Liver (tissue), 9 donors: ENCODE measurements around the gene DHRS7. TPM values are rescaled to one million over a fixed set of nuclear protein-coding genes. Genes with fewer than 3 reads are reported as not detected.

Source experiments
- DNase-seq: peaks from one replicate; pipeline ENCODE4 v3.0.0-alpha.2; 2017; ENCODE audit warnings: low spot score
- H3K27ac ChIP-seq, 2 donors: one replicate each; pipeline ENCODE4 v1.7.0; 2013; ENCODE audit warnings: inconsistent platforms in 2 of 2, low read length in 2 of 2, control low read depth in 1 of 2, low read depth in 1 of 2, mild to moderate bottlenecking in 1 of 2
- H3K27me3 ChIP-seq, 4 donors: one replicate each; pipeline versions ENCODE4 v1.6.1 to v1.7.0; 2013; ENCODE audit warnings: low read length in 3 of 4, inconsistent platforms in 1 of 4, mild to moderate bottlenecking in 1 of 4, moderate library complexity in 1 of 4; ENCODE audit not compliant: control insufficient read depth in 4 of 4, insufficient read depth in 4 of 4
- H3K36me3 ChIP-seq, 4 donors: one replicate each; pipeline versions ENCODE4 v1.6.1 to v1.7.0; 2013; ENCODE audit warnings: low read length in 3 of 4, mild to moderate bottlenecking in 3 of 4, low read depth in 1 of 4, moderate library complexity in 1 of 4; ENCODE audit not compliant: control insufficient read depth in 4 of 4, insufficient read depth in 3 of 4
- H3K4me1 ChIP-seq, 4 donors: one replicate each; pipeline versions ENCODE4 v1.6.1 to v1.7.0; 2013; ENCODE audit warnings: low read length in 3 of 4, mild to moderate bottlenecking in 3 of 4, moderate library complexity in 1 of 4; ENCODE audit not compliant: control insufficient read depth in 4 of 4, insufficient read depth in 4 of 4
- H3K4me3 ChIP-seq, 3 donors: one replicate each; pipeline versions ENCODE4 v1.6.1 to v1.7.0; 2013; ENCODE audit warnings: low read length in 3 of 3, control low read depth in 1 of 3, low read depth in 1 of 3, mild to moderate bottlenecking in 1 of 3
- H3K9ac ChIP-seq, 2 donors: one replicate each; pipeline ENCODE4 v1.7.0; 2013; ENCODE audit warnings: low read length in 2 of 2, mild to moderate bottlenecking in 2 of 2, moderate library complexity in 2 of 2, control low read depth in 1 of 2, low read depth in 1 of 2
- H3K9me3 ChIP-seq, 4 donors: one replicate each; pipeline versions ENCODE4 v1.6.1 to v1.7.0; 2013; ENCODE audit warnings: low read length in 3 of 4; ENCODE audit not compliant: control insufficient read depth in 4 of 4
- EGR1 ChIP-seq, 2 donors: IDR thresholded peaks; 2 replicates each; pipeline ENCODE4 v1.6.1; 2016 to 2018; ENCODE audit warnings: antibody characterized with exemption in 2 of 2, low read depth in 2 of 2
- FOXA1 ChIP-seq: IDR thresholded peaks from 2 replicates; pipeline ENCODE4 v1.6.1; 2016; ENCODE audit warnings: antibody characterized with exemption
- FOXA2 ChIP-seq: IDR thresholded peaks from 2 replicates; pipeline ENCODE4 v1.6.1; 2016; ENCODE audit warnings: antibody characterized with exemption
- GABPA ChIP-seq, 2 donors: IDR thresholded peaks in 1 of 2; conservative IDR thresholded peaks in 1 of 2; 2 replicates each; pipeline ENCODE4 v1.6.1; 2016; ENCODE audit warnings: antibody characterized with exemption in 2 of 2, mild to moderate bottlenecking in 1 of 2, moderate library complexity in 1 of 2
- HNF4A ChIP-seq, 2 donors: conservative IDR thresholded peaks; 2 replicates each; pipeline ENCODE4 v1.6.1; 2016; ENCODE audit warnings: antibody characterized with exemption in 2 of 2, mild to moderate bottlenecking in 2 of 2
- JUND ChIP-seq, 2 donors: IDR thresholded peaks; 2 replicates each; pipeline ENCODE4 v1.6.1; 2016; ENCODE audit warnings: antibody characterized with exemption in 2 of 2
- NR2F2 ChIP-seq: IDR thresholded peaks from 2 replicates; pipeline ENCODE4 v1.6.1; 2016; ENCODE audit warnings: antibody characterized with exemption
- RAD21 ChIP-seq, 2 donors: IDR thresholded peaks; 2 replicates each; pipeline ENCODE4 v1.6.1; 2016; ENCODE audit warnings: antibody characterized with exemption in 2 of 2, mild to moderate bottlenecking in 2 of 2
- RXRA ChIP-seq, 2 donors: IDR thresholded peaks; 2 replicates each; pipeline ENCODE4 v1.6.1; 2017 to 2018; ENCODE audit warnings: antibody characterized with exemption in 2 of 2, mild to moderate bottlenecking in 1 of 2
- SP1 ChIP-seq: IDR thresholded peaks from 2 replicates; pipeline ENCODE4 v1.6.1; 2018; ENCODE audit warnings: antibody characterized with exemption, mild to moderate bottlenecking
- TAF1 ChIP-seq: conservative IDR thresholded peaks from 2 replicates; pipeline ENCODE4 v1.6.1; 2016; ENCODE audit warnings: antibody characterized with exemption, mild to moderate bottlenecking
- YY1 ChIP-seq: IDR thresholded peaks from 2 replicates; pipeline ENCODE4 v1.6.1; 2016; ENCODE audit warnings: antibody characterized with exemption, mild to moderate bottlenecking
- WGBS: extraction: QIAGEN DNeasy Blood & Tissue Kit; methylation state at CpG from one replicate; pipeline ENCODE4 v1.1.7; 2013; 5-methylcytosine and 5-hydroxymethylcytosine counted together
- polyA plus RNA-seq, 2 donors: library from polyadenylated mRNA; stranded (reverse) in 1 of 2; unstranded in 1 of 2; fragments of 200-250 nt in 1 of 2; fragments of >200 nt in 1 of 2; fragmentation: Nextera tagmentation in 1 of 2; extraction: Ambion mirVana in 1 of 2; gene quantifications; one replicate each; pipeline versions ENCODE4 v1.2.1 to v1.2.3, GENCODE V29; 2013 to 2015
- total RNA-seq, 2 donors: library from RNA; depleted of rRNA; stranded (reverse); fragments of >200 nt; gene quantifications; one replicate each; pipeline ENCODE4 v1.2.3, GENCODE V29; 2014
- TF ChIP-seq, protein P1 (sequence below): fragments of 150-350 bp; IDR thresholded peaks from 2 replicates; pipeline ENCODE4 v1.5.1; 2017; ENCODE audit warnings: improper control_type of control experiment, low read depth, low read length; ENCODE audit not compliant: missing input control
- TF ChIP-seq, protein P2 (sequence below): IDR thresholded peaks from 2 replicates; pipeline ENCODE4 v1.6.1; 2016; ENCODE audit warnings: antibody characterized with exemption, mild to moderate bottlenecking
- TF ChIP-seq, protein P3 (sequence below): IDR thresholded peaks from 2 replicates; pipeline ENCODE4 v1.6.1; 2016; ENCODE audit warnings: antibody characterized with exemption
- donor health status: healthy.
- donor health status: healthy.
- donor health status: healthy.
- donor health status: healthy.
- donor health status: healthy.

Gene DHRS7
- total and polyA plus RNA-seq, 4 donors, result 42.1 to 180 (median 80.3) TPM

DNA sequence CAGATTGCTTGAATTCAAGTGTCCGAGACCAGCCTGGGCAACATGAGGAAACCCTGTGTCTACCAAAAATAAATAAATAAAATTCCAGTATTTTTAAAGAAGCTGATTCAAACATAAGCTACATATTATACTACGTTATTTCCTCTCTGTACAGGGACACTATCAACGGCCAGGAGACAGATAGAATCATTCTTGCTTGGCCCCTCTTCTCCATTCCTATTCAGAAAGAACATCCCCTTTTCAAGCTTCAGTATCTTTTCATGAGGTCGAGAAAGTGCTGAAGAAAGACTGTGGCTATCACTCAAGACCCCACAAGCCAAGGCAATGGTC lies 314 bp upstream of the DHRS7 start:
- Histone ChIP-seq H3K9ac (peak overlapping the region in 1 of 2 donors; percentile 86), H3K9me3 (no peaks in the 10 kb centered on the region), H3K27me3 (no peaks in the 10 kb centered on the region), H3K4me1 (peaks cover 5 to 19% (median 10%) of the 10 kb centered on the region in 4 donors), H3K4me3 (peak overlapping the region in 2 of 3 donors; percentile 67 to 81), H3K36me3 (no peaks in the 10 kb centered on the region), H3K27ac (peak overlapping the region; percentile 43 to 60)
- WGBS, result 4% methylated on average over 4 of the region's 4 CpGs
- DNase-seq, result no peak
- TF ChIP-seq EGR1 (IDR thresholded peaks at IDR 0.05; ENCODE audit: low read depth in 2 of 2) (no peak), SP1 (no peak), JUND (IDR thresholded peaks at IDR 0.05) (no peak)

DNA sequence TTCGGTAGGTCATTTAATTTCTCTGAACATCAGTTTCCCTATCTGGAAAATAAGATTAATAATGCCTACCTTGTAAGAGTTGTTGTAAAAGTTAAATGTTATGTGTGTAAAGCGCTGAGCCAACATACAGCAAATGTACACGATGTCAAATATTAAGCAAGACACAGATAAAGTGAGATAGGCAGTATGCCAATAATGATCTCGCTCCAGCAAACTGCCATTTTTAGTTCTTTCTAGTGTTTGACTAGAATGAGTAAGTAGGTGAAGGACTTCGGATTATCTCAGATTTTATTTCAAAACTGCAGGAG lies 840 bp downstream of the DHRS7 start:
- H3K27ac ChIP-seq, result peak overlapping the region; percentile 60 to 66
- peak overlapping the region; percentile 58 to 81 (median 67) for H3K4me3 ChIP-seq
- no peak for DNase-seq
- no peaks in the 10 kb centered on the region for H3K36me3 ChIP-seq
- peaks cover 5 to 19% (median 10%) of the 10 kb centered on the region in 4 donors for H3K4me1 ChIP-seq
- H3K9ac ChIP-seq, result peak overlapping the region; percentile 85 to 88
- WGBS, result 8% methylated on average over 5 of the region's 5 CpGs
- no peaks in the 10 kb centered on the region for H3K9me3 ChIP-seq
- TF ChIP-seq GABPA (IDR thresholded peaks at IDR 0.05 in 1 of 2, conservative IDR thresholded peaks at IDR 0.05 in 1 of 2) (no peak), TAF1 (no peak), SP1 (no peak), HNF4A (conservative IDR thresholded peaks at IDR 0.05) (no peak), RXRA (IDR thresholded peaks at IDR 0.05) (no peak), FOXA2 (no peak), RAD21 (IDR thresholded peaks at IDR 0.05) (no peak), NR2F2 (no peak), YY1 (no peak)
- TF ChIP-seq, protein P1, sequence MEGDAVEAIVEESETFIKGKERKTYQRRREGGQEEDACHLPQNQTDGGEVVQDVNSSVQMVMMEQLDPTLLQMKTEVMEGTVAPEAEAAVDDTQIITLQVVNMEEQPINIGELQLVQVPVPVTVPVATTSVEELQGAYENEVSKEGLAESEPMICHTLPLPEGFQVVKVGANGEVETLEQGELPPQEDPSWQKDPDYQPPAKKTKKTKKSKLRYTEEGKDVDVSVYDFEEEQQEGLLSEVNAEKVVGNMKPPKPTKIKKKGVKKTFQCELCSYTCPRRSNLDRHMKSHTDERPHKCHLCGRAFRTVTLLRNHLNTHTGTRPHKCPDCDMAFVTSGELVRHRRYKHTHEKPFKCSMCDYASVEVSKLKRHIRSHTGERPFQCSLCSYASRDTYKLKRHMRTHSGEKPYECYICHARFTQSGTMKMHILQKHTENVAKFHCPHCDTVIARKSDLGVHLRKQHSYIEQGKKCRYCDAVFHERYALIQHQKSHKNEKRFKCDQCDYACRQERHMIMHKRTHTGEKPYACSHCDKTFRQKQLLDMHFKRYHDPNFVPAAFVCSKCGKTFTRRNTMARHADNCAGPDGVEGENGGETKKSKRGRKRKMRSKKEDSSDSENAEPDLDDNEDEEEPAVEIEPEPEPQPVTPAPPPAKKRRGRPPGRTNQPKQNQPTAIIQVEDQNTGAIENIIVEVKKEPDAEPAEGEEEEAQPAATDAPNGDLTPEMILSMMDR, result no peak
- no peaks in the 10 kb centered on the region for H3K27me3 ChIP-seq

DNA sequence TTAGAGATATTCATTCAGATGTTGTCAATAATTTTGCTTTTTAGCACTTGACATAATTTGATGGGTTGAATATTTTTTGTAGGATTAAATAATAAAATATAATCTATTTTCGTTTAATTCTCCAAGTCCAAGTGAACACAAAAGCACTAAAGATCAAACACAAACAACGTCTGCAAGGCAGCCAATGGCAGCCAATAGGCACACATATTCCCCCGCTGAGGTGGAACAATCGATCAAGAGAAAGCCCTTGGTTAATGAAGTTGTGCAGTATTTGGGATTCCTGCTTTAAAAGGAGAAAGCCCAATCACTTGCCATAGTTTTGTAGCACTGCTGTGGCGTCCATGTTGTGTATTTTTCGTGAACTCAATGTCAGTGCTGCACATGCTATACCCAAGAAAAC lies 1.5 kb downstream of the DHRS7 start:
- Histone ChIP-seq H3K4me3 (peak overlapping the region in 1 of 3 donors; percentile 67), H3K27me3 (no peaks in the 10 kb centered on the region), H3K27ac (no peak overlapping the region), H3K9me3 (no peaks in the 10 kb centered on the region), H3K9ac (no peak overlapping the region), H3K4me1 (peaks cover 5 to 19% (median 10%) of the 10 kb centered on the region in 4 donors), H3K36me3 (no peaks in the 10 kb centered on the region)
- DNase-seq, result no peak
- TF ChIP-seq, protein P2, sequence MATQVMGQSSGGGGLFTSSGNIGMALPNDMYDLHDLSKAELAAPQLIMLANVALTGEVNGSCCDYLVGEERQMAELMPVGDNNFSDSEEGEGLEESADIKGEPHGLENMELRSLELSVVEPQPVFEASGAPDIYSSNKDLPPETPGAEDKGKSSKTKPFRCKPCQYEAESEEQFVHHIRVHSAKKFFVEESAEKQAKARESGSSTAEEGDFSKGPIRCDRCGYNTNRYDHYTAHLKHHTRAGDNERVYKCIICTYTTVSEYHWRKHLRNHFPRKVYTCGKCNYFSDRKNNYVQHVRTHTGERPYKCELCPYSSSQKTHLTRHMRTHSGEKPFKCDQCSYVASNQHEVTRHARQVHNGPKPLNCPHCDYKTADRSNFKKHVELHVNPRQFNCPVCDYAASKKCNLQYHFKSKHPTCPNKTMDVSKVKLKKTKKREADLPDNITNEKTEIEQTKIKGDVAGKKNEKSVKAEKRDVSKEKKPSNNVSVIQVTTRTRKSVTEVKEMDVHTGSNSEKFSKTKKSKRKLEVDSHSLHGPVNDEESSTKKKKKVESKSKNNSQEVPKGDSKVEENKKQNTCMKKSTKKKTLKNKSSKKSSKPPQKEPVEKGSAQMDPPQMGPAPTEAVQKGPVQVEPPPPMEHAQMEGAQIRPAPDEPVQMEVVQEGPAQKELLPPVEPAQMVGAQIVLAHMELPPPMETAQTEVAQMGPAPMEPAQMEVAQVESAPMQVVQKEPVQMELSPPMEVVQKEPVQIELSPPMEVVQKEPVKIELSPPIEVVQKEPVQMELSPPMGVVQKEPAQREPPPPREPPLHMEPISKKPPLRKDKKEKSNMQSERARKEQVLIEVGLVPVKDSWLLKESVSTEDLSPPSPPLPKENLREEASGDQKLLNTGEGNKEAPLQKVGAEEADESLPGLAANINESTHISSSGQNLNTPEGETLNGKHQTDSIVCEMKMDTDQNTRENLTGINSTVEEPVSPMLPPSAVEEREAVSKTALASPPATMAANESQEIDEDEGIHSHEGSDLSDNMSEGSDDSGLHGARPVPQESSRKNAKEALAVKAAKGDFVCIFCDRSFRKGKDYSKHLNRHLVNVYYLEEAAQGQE, result no peak
- TF ChIP-seq JUND (IDR thresholded peaks at IDR 0.05) (no peak), RAD21 (IDR thresholded peaks at IDR 0.05) (no peak), TAF1 (no peak), SP1 (no peak), RXRA (IDR thresholded peaks at IDR 0.05) (no peak), GABPA (IDR thresholded peaks at IDR 0.05 in 1 of 2, conservative IDR thresholded peaks at IDR 0.05 in 1 of 2) (no peak), FOXA1 (no peak)
- TF ChIP-seq, protein P1, result no peak
- TF ChIP-seq, protein P3, sequence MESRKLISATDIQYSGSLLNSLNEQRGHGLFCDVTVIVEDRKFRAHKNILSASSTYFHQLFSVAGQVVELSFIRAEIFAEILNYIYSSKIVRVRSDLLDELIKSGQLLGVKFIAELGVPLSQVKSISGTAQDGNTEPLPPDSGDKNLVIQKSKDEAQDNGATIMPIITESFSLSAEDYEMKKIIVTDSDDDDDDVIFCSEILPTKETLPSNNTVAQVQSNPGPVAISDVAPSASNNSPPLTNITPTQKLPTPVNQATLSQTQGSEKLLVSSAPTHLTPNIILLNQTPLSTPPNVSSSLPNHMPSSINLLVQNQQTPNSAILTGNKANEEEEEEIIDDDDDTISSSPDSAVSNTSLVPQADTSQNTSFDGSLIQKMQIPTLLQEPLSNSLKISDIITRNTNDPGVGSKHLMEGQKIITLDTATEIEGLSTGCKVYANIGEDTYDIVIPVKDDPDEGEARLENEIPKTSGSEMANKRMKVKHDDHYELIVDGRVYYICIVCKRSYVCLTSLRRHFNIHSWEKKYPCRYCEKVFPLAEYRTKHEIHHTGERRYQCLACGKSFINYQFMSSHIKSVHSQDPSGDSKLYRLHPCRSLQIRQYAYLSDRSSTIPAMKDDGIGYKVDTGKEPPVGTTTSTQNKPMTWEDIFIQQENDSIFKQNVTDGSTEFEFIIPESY, result no peak
- WGBS, result 46% methylated on average over 6 of the region's 6 CpGs
